Dendritic cell treated with granulocyte-macrophage colony-stimulating factor and Interleukin-4, amounts not matched to agents 40 ng/mL and 50 ng/mL, for 4 days (primary cell): ENCODE measurements around the gene SFXN3.

Source experiments
- H3K27ac Mint-ChIP-seq: one replicate; pipeline ENCODE4 v1.8.0; 2022; ENCODE audit warnings: mild to moderate bottlenecking, mixed read lengths
- H3K27me3 Mint-ChIP-seq: one replicate; pipeline ENCODE4 v1.8.0; 2022; ENCODE audit warnings: mild to moderate bottlenecking, mixed read lengths
- H3K36me3 Mint-ChIP-seq: one replicate; pipeline ENCODE4 v1.8.0; 2022; ENCODE audit warnings: low read depth, mixed read lengths
- H3K4me1 Mint-ChIP-seq: one replicate; pipeline ENCODE4 v1.8.0; 2022; ENCODE audit warnings: low read depth, mixed read lengths
- H3K4me3 Mint-ChIP-seq: one replicate; pipeline ENCODE4 v1.8.0; 2022; ENCODE audit warnings: mild to moderate bottlenecking, moderate library complexity, mixed read lengths
- H3K9me3 Mint-ChIP-seq: one replicate; pipeline ENCODE4 v1.8.0; 2022; ENCODE audit warnings: mixed read lengths
- intact Hi-C: fragments of 100-400 bp; cut with micrococcal nuclease; formaldehyde crosslinking; loops from one replicate; pipeline ENCODE4 v1.15.0; 2022

Gene SFXN3

GRCh38 chr10:101066896-101067355 lies 35.9 kb downstream of the SFXN3 start:
- peaks cover 90% of the 10 kb centered on the region for H3K4me1 Mint-ChIP-seq
- H3K27ac Mint-ChIP-seq = peak overlapping the region; percentile 85
- peak overlapping the region; percentile 79 for H3K4me3 Mint-ChIP-seq
- H3K36me3 Mint-ChIP-seq = no peaks in the 10 kb centered on the region
- intact Hi-C loops = loop anchor here (2.0 kb wide), 2 partner anchors 26 to 48 kb away; no protein-coding TSS in a partner anchor
- H3K9me3 Mint-ChIP-seq = no peaks in the 10 kb centered on the region
- H3K27me3 Mint-ChIP-seq = peaks cover 56% of the 10 kb centered on the region

GRCh38 chr10:101067356-101068083 lies 36.5 kb downstream of the SFXN3 start:
- peak overlapping the region; percentile 79 for H3K4me3 Mint-ChIP-seq
- intact Hi-C loops = loop anchor here (1.0 to 2.0 kb wide), 3 partner anchors 7 to 49 kb away; no protein-coding TSS in a partner anchor
- H3K27me3 Mint-ChIP-seq = peaks cover 50% of the 10 kb centered on the region
- H3K4me1 Mint-ChIP-seq = peaks cover 90% of the 10 kb centered on the region
- no peaks in the 10 kb centered on the region for H3K36me3 Mint-ChIP-seq
- H3K9me3 Mint-ChIP-seq = no peaks in the 10 kb centered on the region
- H3K27ac Mint-ChIP-seq = peak overlapping the region; percentile 40

GRCh38 chr10:101069441-101069840 lies 38.4 kb downstream of the SFXN3 start:
- intact Hi-C loops = no loop called here
- H3K27me3 Mint-ChIP-seq = peaks cover 38% of the 10 kb centered on the region

GRCh38 chr10:101070098-101070497 lies 39.1 kb downstream of the SFXN3 start:
- H3K27me3 Mint-ChIP-seq = peaks cover 35% of the 10 kb centered on the region
- intact Hi-C loops = loop anchor here (5.0 kb wide), 1 partner anchor 38 kb away; the partner anchor contains the start of genes PDZD7 and SFXN3

More at GRCh38 chr10:101069441-101069840, 38.4 kb downstream of the SFXN3 start:
- no peak overlapping the region for H3K27ac Mint-ChIP-seq
- H3K9me3 Mint-ChIP-seq = no peaks in the 10 kb centered on the region
- H3K4me1 Mint-ChIP-seq = peaks cover 90% of the 10 kb centered on the region
- H3K4me3 Mint-ChIP-seq = no peak overlapping the region
- no peaks in the 10 kb centered on the region for H3K36me3 Mint-ChIP-seq

GRCh38 chr10:101071267-101071884 lies 40.3 kb downstream of the SFXN3 start:
- peaks cover 82% of the 10 kb centered on the region for H3K4me1 Mint-ChIP-seq
- peaks cover 37% of the 10 kb centered on the region for H3K27me3 Mint-ChIP-seq
- intact Hi-C loops = loop anchor here (5.0 kb wide), 1 partner anchor 39 kb away; the partner anchor contains the start of genes PDZD7 and SFXN3
- H3K4me3 Mint-ChIP-seq = peak overlapping the region; percentile 17
- peak overlapping the region; percentile 93 for H3K27ac Mint-ChIP-seq
- no peaks in the 10 kb centered on the region for H3K36me3 Mint-ChIP-seq
- no peaks in the 10 kb centered on the region for H3K9me3 Mint-ChIP-seq

More at GRCh38 chr10:101070098-101070497, 39.1 kb downstream of the SFXN3 start:
- H3K27ac Mint-ChIP-seq = peak overlapping the region; percentile 93
- no peaks in the 10 kb centered on the region for H3K9me3 Mint-ChIP-seq
- peaks cover 85% of the 10 kb centered on the region for H3K4me1 Mint-ChIP-seq
- no peaks in the 10 kb centered on the region for H3K36me3 Mint-ChIP-seq
- H3K4me3 Mint-ChIP-seq = no peak overlapping the region

- Mint-ChIP-seq H3K27me3 (peaks cover 38% of the 10 kb centered on the region), H3K4me3 (no peak overlapping the region), H3K36me3 (no peaks in the 10 kb centered on the region), H3K4me1 (peaks cover 77% of the 10 kb centered on the region), H3K9me3 (no peaks in the 10 kb centered on the region), H3K27ac (peak overlapping the region; percentile 93)
- intact Hi-C loops = loop anchor here (5.0 kb wide), 1 partner anchor 40 kb away; the partner anchor contains the start of genes PDZD7 and SFXN3
Observed at GRCh38 chr10:101071885-101072433, 40.9 kb downstream of the SFXN3 start.

- peaks cover 34% of the 10 kb centered on the region for H3K27me3 Mint-ChIP-seq
- H3K36me3 Mint-ChIP-seq = no peaks in the 10 kb centered on the region
- no peaks in the 10 kb centered on the region for H3K9me3 Mint-ChIP-seq
- intact Hi-C loops = loop anchor here (5.0 kb wide), 1 partner anchor 41 kb away; the partner anchor contains the start of genes PDZD7 and SFXN3
- peaks cover 68% of the 10 kb centered on the region for H3K4me1 Mint-ChIP-seq
- peak overlapping the region; percentile 93 for H3K27ac Mint-ChIP-seq
- no peak overlapping the region for H3K4me3 Mint-ChIP-seq
Observed at GRCh38 chr10:101072923-101073322, 41.9 kb downstream of the SFXN3 start.

GRCh38 chr10:101073631-101074030 lies 42.6 kb downstream of the SFXN3 start:
- Mint-ChIP-seq H3K9me3 (no peaks in the 10 kb centered on the region), H3K27me3 (peaks cover 41% of the 10 kb centered on the region), H3K27ac (peak overlapping the region; percentile 93), H3K4me1 (peaks cover 65% of the 10 kb centered on the region), H3K36me3 (no peaks in the 10 kb centered on the region), H3K4me3 (no peak overlapping the region)
- intact Hi-C loops = loop anchor here (5.0 kb wide), 1 partner anchor 41 kb away; the partner anchor contains the start of genes PDZD7 and SFXN3

- peak overlapping the region; percentile 10 for H3K27ac Mint-ChIP-seq
Observed at GRCh38 chr10:101075775-101076174, 44.7 kb downstream of the SFXN3 start.

GRCh38 chr10:101076630-101077029 lies 45.6 kb downstream of the SFXN3 start:
- Mint-ChIP-seq H3K4me1 (peaks cover 40% of the 10 kb centered on the region), H3K4me3 (no peak overlapping the region), H3K9me3 (no peaks in the 10 kb centered on the region), H3K27me3 (peaks cover 71% of the 10 kb centered on the region), H3K27ac (no peak overlapping the region), H3K36me3 (no peaks in the 10 kb centered on the region)
- intact Hi-C loops = no loop called here

More at GRCh38 chr10:101075775-101076174, 44.7 kb downstream of the SFXN3 start:
- H3K4me3 Mint-ChIP-seq = no peak overlapping the region
- peaks cover 48% of the 10 kb centered on the region for H3K4me1 Mint-ChIP-seq
- peaks cover 63% of the 10 kb centered on the region for H3K27me3 Mint-ChIP-seq
- no peaks in the 10 kb centered on the region for H3K36me3 Mint-ChIP-seq
- no peaks in the 10 kb centered on the region for H3K9me3 Mint-ChIP-seq
- intact Hi-C loops = no loop called here

- H3K4me3 Mint-ChIP-seq = no peak overlapping the region
- H3K4me1 Mint-ChIP-seq = peaks cover 11% of the 10 kb centered on the region
- no peak overlapping the region for H3K27ac Mint-ChIP-seq
- H3K9me3 Mint-ChIP-seq = no peaks in the 10 kb centered on the region
- intact Hi-C loops = no loop called here
- no peaks in the 10 kb centered on the region for H3K36me3 Mint-ChIP-seq
- peaks cover 89% of the 10 kb centered on the region for H3K27me3 Mint-ChIP-seq
Observed at GRCh38 chr10:101079874-101080273, 48.8 kb downstream of the SFXN3 start.

GRCh38 chr10:101080933-101081931 lies 50.2 kb downstream of the SFXN3 start:
- H3K4me3 Mint-ChIP-seq = no peak overlapping the region
- H3K36me3 Mint-ChIP-seq = no peaks in the 10 kb centered on the region
- no peaks in the 10 kb centered on the region for H3K9me3 Mint-ChIP-seq
- intact Hi-C loops = no loop called here
- H3K27ac Mint-ChIP-seq = no peak overlapping the region
- no peaks in the 10 kb centered on the region for H3K4me1 Mint-ChIP-seq
- H3K27me3 Mint-ChIP-seq = peaks cover 89% of the 10 kb centered on the region

GRCh38 chr10:101085846-101086245 lies 54.8 kb downstream of the SFXN3 start:
- Mint-ChIP-seq H3K4me1 (peaks cover 7% of the 10 kb centered on the region), H3K36me3 (no peaks in the 10 kb centered on the region), H3K27me3 (peaks cover 94% of the 10 kb centered on the region), H3K4me3 (no peak overlapping the region), H3K27ac (no peak overlapping the region), H3K9me3 (no peaks in the 10 kb centered on the region)
- intact Hi-C loops = no loop called here
